GM19438 (cell line): ENCODE results near the gene LAMC2.
A peak's percentile ranks its signal among the peaks of the same experiment; 100 is the strongest.

Experiments used
- ATAC-seq: cut with Tn5 transposase; IDR thresholded peaks from one replicate; pipeline ENCODE4 v1.9.1; 2021; ENCODE audit warnings: low read depth; ENCODE audit not compliant: unreplicated experiment

LAMC2 gene

GRCh38 chr1:183167676-183168075, 18.4 kb upstream of the LAMC2 start:
- no peak for ATAC-seq

- ATAC-seq, result no peak
These were observed 17.8 kb upstream of the LAMC2 start for GRCh38 chr1:183168308-183168707.

- no peak for ATAC-seq
These were observed 12.2 kb upstream of the LAMC2 start for GRCh38 chr1:183173828-183174227.

GRCh38 chr1:183175631-183176030, 10.4 kb upstream of the LAMC2 start:
- no peak for ATAC-seq

GRCh38 chr1:183178545-183178944, 7.5 kb upstream of the LAMC2 start:
- no peak for ATAC-seq

GRCh38 chr1:183179033-183179432, 7.0 kb upstream of the LAMC2 start:
- no peak for ATAC-seq

GRCh38 chr1:183180218-183180617, 5.8 kb upstream of the LAMC2 start:
- no peak for ATAC-seq

- ATAC-seq, result peak; percentile 74
These were observed 5.4 kb upstream of the LAMC2 start for GRCh38 chr1:183180634-183181056.

- no peak for ATAC-seq
These were observed 777 bp downstream of the LAMC2 start for GRCh38 chr1:183186841-183187240.

GRCh38 chr1:183188240-183188639, 2.2 kb downstream of the LAMC2 start:
- no peak for ATAC-seq

GRCh38 chr1:183191833-183192232, 5.8 kb downstream of the LAMC2 start:
- ATAC-seq, result no peak

- no peak for ATAC-seq
These were observed 8.0 kb downstream of the LAMC2 start for GRCh38 chr1:183193963-183194525.

GRCh38 chr1:183194527-183195141, 8.6 kb downstream of the LAMC2 start:
- ATAC-seq, result peak; percentile 97

- ATAC-seq, result peak; percentile 50
These were observed 9.1 kb downstream of the LAMC2 start for GRCh38 chr1:183195142-183195574.

- ATAC-seq, result no peak
These were observed 11.7 kb downstream of the LAMC2 start for GRCh38 chr1:183197762-183198161.

GRCh38 chr1:183198463-183198862, 12.4 kb downstream of the LAMC2 start:
- ATAC-seq, result no peak

GRCh38 chr1:183199304-183199703, 13.2 kb downstream of the LAMC2 start:
- no peak for ATAC-seq

- ATAC-seq, result no peak
These were observed 14.4 kb downstream of the LAMC2 start for GRCh38 chr1:183200451-183200850.

GRCh38 chr1:183203094-183203493, 17.0 kb downstream of the LAMC2 start:
- ATAC-seq, result no peak

GRCh38 chr1:183205196-183205781, 19.2 kb downstream of the LAMC2 start:
- no peak for ATAC-seq

GRCh38 chr1:183206538-183207122, 20.6 kb downstream of the LAMC2 start:
- ATAC-seq, result no peak
